Trophoblast cell (in vitro differentiated cells and primary cell): Measurements from ENCODE around the gene CPEB1.

ENCODE experiments used
- DNase-seq, 2 donors: peaks; one replicate each; pipeline ENCODE4 v3.0.0-alpha.2; 2016
- H2AFZ ChIP-seq: 2 replicates; pipeline ENCODE4 v1.6.1; 2013; ENCODE audit warnings: low read length, moderate library complexity, mild to moderate bottlenecking; ENCODE audit not compliant: insufficient read depth, poor library complexity
- H2AK5ac ChIP-seq: 2 replicates; pipeline ENCODE4 v1.6.1; 2013; ENCODE audit warnings: mild to moderate bottlenecking, low read length
- H2BK120ac ChIP-seq: 2 replicates; pipeline ENCODE4 v1.6.1; 2013; ENCODE audit warnings: low read length, mild to moderate bottlenecking, moderate library complexity; ENCODE audit not compliant: insufficient read depth, poor library complexity
- H2BK12ac ChIP-seq: 2 replicates; pipeline ENCODE4 v1.6.1; 2013; ENCODE audit warnings: mild to moderate bottlenecking, low read length, moderate library complexity
- H2BK5ac ChIP-seq: 2 replicates; pipeline ENCODE4 v1.6.1; 2013; ENCODE audit warnings: low read length, low read depth, moderate library complexity, mild to moderate bottlenecking; ENCODE audit not compliant: poor library complexity
- H3K14ac ChIP-seq: 2 replicates; pipeline ENCODE4 v1.6.1; 2013; ENCODE audit warnings: mild to moderate bottlenecking, low read length
- H3K18ac ChIP-seq: 2 replicates; pipeline ENCODE4 v1.6.1; 2013; ENCODE audit warnings: mild to moderate bottlenecking, low read length
- H3K23ac ChIP-seq: 2 replicates; pipeline ENCODE4 v1.6.1; 2013; ENCODE audit warnings: low read length
- H3K27ac ChIP-seq: 2 replicates; pipeline ENCODE4 v1.5.1; 2013; ENCODE audit warnings: low read depth, mild to moderate bottlenecking, inconsistent platforms, low read length, moderate library complexity
- H3K27me3 ChIP-seq: 2 replicates; pipeline ENCODE4 v1.6.1; 2013; ENCODE audit warnings: inconsistent platforms, mild to moderate bottlenecking, low read length, moderate library complexity; ENCODE audit not compliant: insufficient read depth
- H3K36me3 ChIP-seq, 2 experiments: 1 replicate in 1 of 2; 2 replicates in 1 of 2; pipeline ENCODE4 v1.6.1; 2013; ENCODE audit warnings: low read length in 2 of 2, mild to moderate bottlenecking in 2 of 2, moderate library complexity in 1 of 2; ENCODE audit not compliant: insufficient read depth in 2 of 2, control insufficient read depth in 1 of 2
- H3K4ac ChIP-seq: 2 replicates; pipeline ENCODE4 v1.6.1; 2013; ENCODE audit warnings: low read depth, mild to moderate bottlenecking, low read length, moderate library complexity
- H3K4me1 ChIP-seq, 2 experiments: 1 replicate in 1 of 2; 2 replicates in 1 of 2; pipeline ENCODE4 v1.6.1; 2013; ENCODE audit warnings: low read length in 2 of 2, mild to moderate bottlenecking in 2 of 2, moderate library complexity in 1 of 2; ENCODE audit not compliant: insufficient read depth in 2 of 2, control insufficient read depth in 1 of 2
- H3K4me2 ChIP-seq: 2 replicates; pipeline ENCODE4 v1.6.1; 2013; ENCODE audit warnings: inconsistent platforms, mild to moderate bottlenecking, low read length, moderate library complexity
- H3K4me3 ChIP-seq: 2 replicates; pipeline ENCODE4 v1.5.1; 2013; ENCODE audit warnings: mild to moderate bottlenecking, low read depth, low read length, inconsistent platforms
- H3K79me1 ChIP-seq: one replicate; pipeline ENCODE4 v1.6.1; 2013; ENCODE audit warnings: low read length
- H3K79me2 ChIP-seq: 2 replicates; pipeline ENCODE4 v1.6.1; 2013; ENCODE audit warnings: low read length, mild to moderate bottlenecking; ENCODE audit not compliant: control insufficient read depth, insufficient read depth, poor library complexity
- H3K9ac ChIP-seq: 2 replicates; pipeline ENCODE4 v1.6.1; 2013; ENCODE audit warnings: mild to moderate bottlenecking, low read length
- H3K9me3 ChIP-seq: 2 replicates; pipeline ENCODE4 v1.6.1; 2013; ENCODE audit warnings: low read depth, mild to moderate bottlenecking, control low read depth, inconsistent platforms, low read length; ENCODE audit not compliant: insufficient read depth
- H4K12ac ChIP-seq: 2 replicates; pipeline ENCODE4 v1.6.1; 2013; ENCODE audit warnings: low read depth, mild to moderate bottlenecking, low read length, moderate library complexity
- H4K8ac ChIP-seq: 2 replicates; pipeline ENCODE4 v1.6.1; 2013; ENCODE audit warnings: low read depth, mild to moderate bottlenecking, low read length, moderate library complexity
- H4K91ac ChIP-seq: one replicate; pipeline ENCODE4 v1.6.1; 2013; ENCODE audit warnings: low read depth, mild to moderate bottlenecking, low read length, moderate library complexity
- WGBS: extraction: QIAGEN DNeasy Blood & Tissue Kit; methylation state at CpG from one replicate; pipeline ENCODE4 v1.1.7; 2013; ENCODE audit warnings: missing lambda C conversion rate; ENCODE audit not compliant: insufficient read length, insufficient coverage; ENCODE audit errors: extremely low coverage; 5-methylcytosine and 5-hydroxymethylcytosine counted together

The CPEB1 gene

DNA sequence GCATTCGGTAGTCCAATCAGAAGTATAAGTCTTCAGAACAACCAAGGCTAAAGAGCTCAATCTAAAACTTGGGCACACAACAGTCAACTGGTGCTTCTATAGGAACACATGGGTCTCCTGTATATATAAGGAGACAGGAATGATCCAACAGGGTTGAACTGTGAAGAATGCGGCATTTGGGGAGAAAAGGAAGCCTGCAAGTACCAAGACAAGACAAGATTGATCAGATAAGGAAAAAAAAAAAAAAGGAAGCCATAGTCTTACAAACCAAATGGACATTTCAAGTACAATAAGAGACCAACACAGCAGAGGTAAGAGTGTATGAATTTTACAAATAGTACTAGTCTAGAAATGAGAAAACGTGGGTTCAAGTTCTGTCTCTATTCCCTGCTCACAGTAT lies 6.5 kb downstream of the CPEB1 start:
- no peaks in the 10 kb centered on the region for H3K79me2 ChIP-seq
- no peaks in the 10 kb centered on the region for H3K36me3 ChIP-seq
- no peak overlapping the region for H4K91ac ChIP-seq
- no peak for DNase-seq
- H4K8ac ChIP-seq = no peak overlapping the region
- no peak overlapping the region for H2BK12ac ChIP-seq
- no peak overlapping the region for H2AK5ac ChIP-seq
- H2BK120ac ChIP-seq = no peak overlapping the region
- H3K79me1 ChIP-seq = no peaks in the 10 kb centered on the region
- H3K4me3 ChIP-seq = no peak overlapping the region
- peaks cover 4% of the 10 kb centered on the region for H3K27me3 ChIP-seq
- H3K4ac ChIP-seq = no peak overlapping the region
- H3K27ac ChIP-seq = no peak overlapping the region
- H2BK5ac ChIP-seq = no peak overlapping the region
- H2AFZ ChIP-seq = no peak overlapping the region
- H3K9ac ChIP-seq = no peak overlapping the region
- no peak overlapping the region for H3K14ac ChIP-seq
- WGBS = no CpG with 5 or more reads among the region's 3 CpGs
- no peak overlapping the region for H3K18ac ChIP-seq
- H3K9me3 ChIP-seq = no peaks in the 10 kb centered on the region
- H3K4me2 ChIP-seq = no peak overlapping the region
- H3K4me1 ChIP-seq = no peaks in the 10 kb centered on the region
- no peak overlapping the region for H4K12ac ChIP-seq
- no peak overlapping the region for H3K23ac ChIP-seq

- H2AK5ac ChIP-seq = no peak overlapping the region
- H3K36me3 ChIP-seq = no peaks in the 10 kb centered on the region
- no peaks in the 10 kb centered on the region for H3K27me3 ChIP-seq
- no peak overlapping the region for H2BK5ac ChIP-seq
- no peak for DNase-seq
- H3K14ac ChIP-seq = no peak overlapping the region
- no CpG with 5 or more reads among the region's 2 CpGs for WGBS
- H4K12ac ChIP-seq = no peak overlapping the region
- no peak overlapping the region for H3K27ac ChIP-seq
- H3K4ac ChIP-seq = no peak overlapping the region
- H2BK120ac ChIP-seq = no peak overlapping the region
- H4K8ac ChIP-seq = no peak overlapping the region
- no peak overlapping the region for H3K4me3 ChIP-seq
- H3K9ac ChIP-seq = no peak overlapping the region
- no peaks in the 10 kb centered on the region for H3K4me1 ChIP-seq
- H3K23ac ChIP-seq = no peak overlapping the region
- H2BK12ac ChIP-seq = no peak overlapping the region
- H4K91ac ChIP-seq = no peak overlapping the region
- H3K79me2 ChIP-seq = no peaks in the 10 kb centered on the region
- no peaks in the 10 kb centered on the region for H3K79me1 ChIP-seq
- H3K9me3 ChIP-seq = no peaks in the 10 kb centered on the region
- H2AFZ ChIP-seq = no peak overlapping the region
- H3K18ac ChIP-seq = no peak overlapping the region
- H3K4me2 ChIP-seq = no peak overlapping the region
Measured at GRCh38 chr15:82635798-82636197, 11.4 kb downstream of the CPEB1 start.

GRCh38 chr15:82630033-82630432 lies 17.1 kb downstream of the CPEB1 start:
- Histone ChIP-seq H3K36me3 (no peaks in the 10 kb centered on the region), H2BK12ac (no peak overlapping the region), H2AK5ac (no peak overlapping the region), H3K4ac (no peak overlapping the region), H3K4me3 (no peak overlapping the region), H3K27me3 (no peaks in the 10 kb centered on the region), H3K23ac (no peak overlapping the region), H3K4me1 (no peaks in the 10 kb centered on the region), H3K14ac (no peak overlapping the region), H2AFZ (no peak overlapping the region), H3K79me1 (no peaks in the 10 kb centered on the region), H3K9me3 (no peaks in the 10 kb centered on the region), H3K9ac (no peak overlapping the region), H3K4me2 (no peak overlapping the region), H2BK120ac (no peak overlapping the region), H3K18ac (no peak overlapping the region), H3K79me2 (no peaks in the 10 kb centered on the region), H4K91ac (no peak overlapping the region), H3K27ac (no peak overlapping the region), H4K12ac (no peak overlapping the region), H4K8ac (no peak overlapping the region), H2BK5ac (no peak overlapping the region)
- DNase-seq = no peak
- WGBS = no CpG with 5 or more reads among the region's 4 CpGs

- Histone ChIP-seq H2BK5ac (no peak overlapping the region), H3K79me2 (no peaks in the 10 kb centered on the region), H3K4ac (no peak overlapping the region), H3K27me3 (no peaks in the 10 kb centered on the region), H3K4me1 (peaks cover 6 to 9% of the 10 kb centered on the region in 2 experiments), H3K9me3 (no peaks in the 10 kb centered on the region), H3K23ac (no peak overlapping the region), H3K79me1 (no peaks in the 10 kb centered on the region), H2AK5ac (no peak overlapping the region), H3K4me3 (no peak overlapping the region), H4K91ac (no peak overlapping the region), H3K36me3 (no peaks in the 10 kb centered on the region), H2BK12ac (no peak overlapping the region), H3K27ac (no peak overlapping the region), H2AFZ (no peak overlapping the region), H3K18ac (no peak overlapping the region), H4K8ac (no peak overlapping the region), H2BK120ac (no peak overlapping the region), H4K12ac (no peak overlapping the region), H3K14ac (no peak overlapping the region), H3K9ac (no peak overlapping the region), H3K4me2 (no peak overlapping the region)
- DNase-seq = no peak
- no CpG with 5 or more reads among the region's 4 CpGs for WGBS
Measured at GRCh38 chr15:82625136-82625535, 22.0 kb downstream of the CPEB1 start.
